ENCODE results near the gene CAPNS1.
"Not testable (repeated sequence)": the region's sequence is repeated elsewhere in the genome, so short reads cannot be mapped to it uniquely, and the experiment has no call there.

The CAPNS1 gene

DNA sequence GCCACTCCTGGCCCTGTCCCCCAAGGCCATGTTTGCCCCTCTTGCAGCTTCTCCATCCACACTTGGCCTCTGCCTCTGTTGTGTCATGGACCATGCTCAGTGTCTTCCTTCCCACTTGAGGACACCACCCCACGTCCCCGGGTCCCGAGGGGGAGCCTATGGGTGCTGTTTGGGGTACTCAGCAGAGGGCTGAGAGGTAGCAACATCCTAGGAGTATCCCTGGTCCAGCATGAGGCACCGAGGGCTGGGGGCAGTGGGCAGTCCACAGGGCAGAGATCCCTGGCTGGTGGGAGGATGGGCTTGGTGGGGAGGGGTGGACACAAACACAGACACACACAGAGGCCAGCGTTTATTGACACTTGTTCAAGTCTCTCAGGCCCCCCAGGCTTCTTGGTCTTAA, 10.7 kb downstream of the CAPNS1 start:
- in situ Hi-C loops (cut with MboI; ENCODE audit: low sequenced_read_pairs): no loop called here
- H3K36me3 ChIP-seq (replicated peaks): peaks cover 35% of the 10 kb centered on the region
- no peaks in the 10 kb centered on the region for H3K9me3 ChIP-seq
- no peak for DNase-seq (ENCODE audit: low spot score in 2 of 2)
- no peaks in the 10 kb centered on the region for H3K4me1 ChIP-seq
- no peak overlapping the region for H3K4me3 ChIP-seq
- H3K27me3 ChIP-seq (ENCODE audit: low read depth): no peaks in the 10 kb centered on the region

DNA sequence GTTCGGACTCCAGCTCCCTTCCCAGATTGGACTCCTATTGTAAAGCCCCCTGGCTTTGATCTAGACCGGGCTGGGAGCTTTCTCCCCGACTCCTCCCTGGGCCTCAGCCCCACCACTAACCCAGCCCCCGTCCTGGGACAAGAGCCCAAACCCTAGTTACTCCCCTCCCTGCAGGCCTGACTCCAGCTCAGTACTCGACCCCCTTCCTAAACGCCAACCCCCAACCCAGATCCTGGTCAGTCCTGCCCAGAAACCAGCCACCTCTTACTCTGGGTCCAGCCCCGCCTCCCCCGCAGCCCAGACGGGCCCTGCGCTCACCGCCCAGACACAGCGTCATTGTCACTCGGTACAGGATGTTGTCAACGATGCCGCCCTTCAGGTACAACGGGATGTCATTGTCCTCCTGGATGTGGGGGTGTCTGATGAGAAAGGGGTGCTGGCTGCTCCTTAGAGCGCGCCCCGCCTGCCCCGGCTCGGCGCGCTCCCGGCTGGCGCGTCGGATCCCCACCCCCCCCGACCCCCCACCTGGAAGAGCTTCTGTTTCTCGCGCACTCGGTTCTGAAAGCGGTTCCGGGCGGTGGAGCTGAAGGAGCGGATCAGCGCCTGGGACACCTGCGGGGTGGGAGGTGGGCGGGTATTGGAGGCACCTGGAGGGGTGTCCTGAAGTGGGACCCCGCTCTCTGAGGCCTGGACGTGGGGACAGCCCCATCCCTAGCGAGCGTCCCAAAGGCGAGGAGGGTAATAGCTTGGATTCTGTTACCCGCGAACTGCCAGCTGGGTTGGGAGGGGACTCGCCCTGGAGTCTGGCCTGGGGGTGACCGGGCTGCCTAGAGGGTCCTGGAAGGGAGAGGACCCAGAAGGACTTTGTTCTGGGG, 11.5 kb downstream of the CAPNS1 start:
- in situ Hi-C loops (cut with MboI; ENCODE audit: low sequenced_read_pairs): no loop called here
- no peak for DNase-seq (ENCODE audit: low spot score in 2 of 2)
- H3K4me3 ChIP-seq: no peak overlapping the region
- no peaks in the 10 kb centered on the region for H3K4me1 ChIP-seq
- no peaks in the 10 kb centered on the region for H3K27me3 ChIP-seq (ENCODE audit: low read depth)
- no peaks in the 10 kb centered on the region for H3K9me3 ChIP-seq
- H3K36me3 ChIP-seq (replicated peaks): peaks cover 27% of the 10 kb centered on the region

GRCh38 chr19:36152019-36152351, 12.1 kb downstream of the CAPNS1 start:
- H3K4me1 ChIP-seq: no peaks in the 10 kb centered on the region
- in situ Hi-C loops (cut with MboI; ENCODE audit: low sequenced_read_pairs): no loop called here
- H3K27me3 ChIP-seq (ENCODE audit: low read depth): no peaks in the 10 kb centered on the region
- peaks cover 21% of the 10 kb centered on the region for H3K36me3 ChIP-seq (replicated peaks)
- H3K4me3 ChIP-seq: no peak overlapping the region
- no peaks in the 10 kb centered on the region for H3K9me3 ChIP-seq
- DNase-seq (ENCODE audit: low spot score in 2 of 2): no peak

- H3K9me3 ChIP-seq: no peaks in the 10 kb centered on the region
- peaks cover 16% of the 10 kb centered on the region for H3K36me3 ChIP-seq (replicated peaks)
- no peak within 1 kb of the TSS for H3K4me3 ChIP-seq
- DNase-seq (ENCODE audit: low spot score in 2 of 2): no peak
- H3K27me3 ChIP-seq (ENCODE audit: low read depth): no peaks in the 10 kb centered on the region
- no peaks in the 10 kb centered on the region for H3K4me1 ChIP-seq
- in situ Hi-C loops (cut with MboI; ENCODE audit: low sequenced_read_pairs): no loop called here
Observed at GRCh38 chr19:36152352-36153091, 12.7 kb downstream of the CAPNS1 start, which contains the start of gene COX7A1. COX7A1 (minus strand) TSS chr19:36152447; CDS start chr19:36152407, 40 bp downstream.

DNA sequence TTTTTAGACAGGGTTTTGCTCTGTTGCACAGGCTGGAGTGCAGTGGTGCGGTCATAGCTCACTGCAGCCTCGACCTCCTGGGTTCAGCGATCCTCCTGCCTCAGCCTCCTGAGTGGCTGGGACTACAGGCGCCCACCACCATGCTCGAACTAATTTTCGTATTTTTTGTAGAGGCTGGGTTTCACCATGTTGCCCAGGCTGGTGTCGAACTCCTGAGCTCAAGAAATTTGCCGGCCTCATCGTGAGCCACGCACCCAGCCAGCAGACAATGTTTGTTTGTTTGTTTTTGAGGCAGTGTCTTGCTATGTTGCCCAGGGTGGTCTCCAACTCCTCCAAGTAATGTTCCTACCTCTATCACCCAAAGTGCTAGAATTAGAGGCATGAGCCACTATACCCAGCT, 13.3 kb downstream of the CAPNS1 start:
- H3K4me3 ChIP-seq: no peak overlapping the region
- in situ Hi-C loops (cut with MboI; ENCODE audit: low sequenced_read_pairs): no loop called here

DNA sequence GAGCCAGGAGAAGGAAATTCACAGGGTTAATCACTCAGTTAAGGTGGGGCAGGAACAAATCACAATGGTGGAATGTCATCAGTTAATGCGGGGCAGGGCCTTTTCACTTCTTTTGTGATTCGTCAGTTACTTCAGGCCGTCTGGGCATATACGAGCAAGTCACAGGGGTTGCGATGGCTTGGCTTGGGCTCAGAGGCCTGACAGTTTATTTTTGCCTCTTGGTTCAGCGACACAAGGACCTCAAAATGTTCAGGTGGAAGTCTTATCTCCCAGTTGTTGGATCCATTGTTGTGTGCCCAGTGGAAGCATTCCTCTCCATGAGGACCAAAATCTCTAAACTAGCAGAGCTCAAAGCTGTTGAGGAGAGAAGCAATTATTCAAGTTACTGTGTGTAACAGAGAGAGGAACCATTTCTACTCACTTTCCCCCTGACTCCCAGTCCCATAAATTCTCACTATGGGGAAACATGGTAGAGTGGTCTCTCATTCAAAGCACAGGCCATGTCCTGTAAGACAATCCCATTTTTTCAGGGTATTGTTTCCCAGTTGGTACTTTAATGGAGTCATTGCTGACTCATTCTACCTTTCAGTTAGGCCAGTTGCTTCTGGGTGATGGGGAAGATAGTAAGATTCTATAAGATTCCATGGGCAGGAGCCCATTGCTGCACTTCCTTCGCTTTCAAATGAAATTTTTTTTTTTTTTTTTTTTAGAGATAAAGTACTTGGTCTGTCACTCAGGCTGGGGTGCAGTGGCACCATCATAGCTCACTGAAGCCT, 21.1 kb downstream of the CAPNS1 start:
- DNase-seq (ENCODE audit: low spot score in 2 of 2): no peak
- no peaks in the 10 kb centered on the region for H3K36me3 ChIP-seq (replicated peaks)
- no peaks in the 10 kb centered on the region for H3K9me3 ChIP-seq
- no peaks in the 10 kb centered on the region for H3K4me1 ChIP-seq
- H3K27me3 ChIP-seq (ENCODE audit: low read depth): no peaks in the 10 kb centered on the region
- in situ Hi-C loops (cut with MboI; ENCODE audit: low sequenced_read_pairs): no loop called here
- no peak overlapping the region for H3K4me3 ChIP-seq

More for the DNA sequence above, 13.3 kb downstream of the CAPNS1 start:
- Histone ChIP-seq H3K4me1 (no peaks in the 10 kb centered on the region), H3K9me3 (no peaks in the 10 kb centered on the region), H3K27me3 (ENCODE audit: low read depth) (no peaks in the 10 kb centered on the region), H3K36me3 (replicated peaks) (peaks cover 16% of the 10 kb centered on the region)
- DNase-seq (ENCODE audit: low spot score in 2 of 2): no peak

- Histone ChIP-seq H3K4me3 (no peak overlapping the region), H3K4me1 (peaks cover under 1% of the 10 kb centered on the region; the same call in 1 of the 2 replicates), H3K36me3 (replicated peaks) (no peaks in the 10 kb centered on the region), H3K9me3 (no peaks in the 10 kb centered on the region), H3K27me3 (ENCODE audit: low read depth) (no peaks in the 10 kb centered on the region)
- in situ Hi-C loops (cut with MboI; ENCODE audit: low sequenced_read_pairs): no loop called here
- no peak for DNase-seq (ENCODE audit: low spot score in 2 of 2)
Observed at GRCh38 chr19:36163813-36164212, 23.9 kb downstream of the CAPNS1 start.

GRCh38 chr19:36169084-36169760, 29.4 kb downstream of the CAPNS1 start:
- in situ Hi-C loops (cut with MboI; ENCODE audit: low sequenced_read_pairs): no loop called here
- H3K36me3 ChIP-seq (replicated peaks): no peaks in the 10 kb centered on the region
- H3K9me3 ChIP-seq: no peaks in the 10 kb centered on the region
- peak; percentile 73 to 80 for DNase-seq (ENCODE audit: low spot score in 2 of 2)
- peaks cover 9% of the 10 kb centered on the region for H3K4me1 ChIP-seq
- H3K4me3 ChIP-seq: no peak overlapping the region
- no peaks in the 10 kb centered on the region for H3K27me3 ChIP-seq (ENCODE audit: low read depth)

- Histone ChIP-seq H3K4me3 (no peak overlapping the region), H3K4me1 (peaks cover 9% of the 10 kb centered on the region), H3K9me3 (0 out of 2 replicates have a peak, but pooled peaks cover 4% of the 10 kb centered on the region), H3K27me3 (ENCODE audit: low read depth) (no peaks in the 10 kb centered on the region), H3K36me3 (replicated peaks) (no peaks in the 10 kb centered on the region)
- no peak for DNase-seq (ENCODE audit: low spot score in 2 of 2)
- in situ Hi-C loops (cut with MboI; ENCODE audit: low sequenced_read_pairs): loop anchor here (5.0 kb wide), 1 partner anchor 46 kb away; no protein-coding TSS in a partner anchor
Observed at GRCh38 chr19:36172852-36173251, 33.0 kb downstream of the CAPNS1 start.

GRCh38 chr19:36173846-36174245, 34.0 kb downstream of the CAPNS1 start:
- H3K9me3 ChIP-seq; H3K27me3 ChIP-seq (ENCODE audit: low read depth); DNase-seq (ENCODE audit: low spot score in 2 of 2); H3K36me3 ChIP-seq (replicated peaks); H3K4me3 ChIP-seq: not testable (repeated sequence)
- H3K4me1 ChIP-seq: peaks cover 11% of the 10 kb centered on the region
- in situ Hi-C loops (cut with MboI; ENCODE audit: low sequenced_read_pairs): loop anchor here (5.0 kb wide), 1 partner anchor 47 kb away; no protein-coding TSS in a partner anchor

DNA sequence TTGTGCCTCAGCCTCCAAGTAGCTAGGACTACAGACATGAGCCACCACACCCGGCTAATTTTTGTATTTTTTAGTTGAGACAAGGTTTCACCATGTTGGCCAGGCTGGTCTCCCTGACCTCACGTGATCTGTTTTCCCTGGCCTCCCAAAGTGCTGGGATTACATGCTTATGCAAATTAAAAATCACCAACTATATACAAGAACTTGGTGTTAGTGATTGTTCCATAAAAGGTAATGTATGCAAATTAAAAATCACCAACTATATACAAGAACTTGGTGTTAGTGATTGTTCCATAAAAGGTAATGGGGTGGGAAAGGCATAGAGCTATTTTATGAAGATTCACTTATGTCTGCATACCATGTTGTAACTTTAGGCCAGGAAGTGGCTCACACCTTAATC, 39.2 kb downstream of the CAPNS1 start:
- DNase-seq (ENCODE audit: low spot score in 2 of 2); H3K36me3 ChIP-seq (replicated peaks); H3K9me3 ChIP-seq; H3K4me3 ChIP-seq; in situ Hi-C loops (cut with MboI; ENCODE audit: low sequenced_read_pairs); H3K27me3 ChIP-seq (ENCODE audit: low read depth); H3K4me1 ChIP-seq: not testable (repeated sequence)

DNA sequence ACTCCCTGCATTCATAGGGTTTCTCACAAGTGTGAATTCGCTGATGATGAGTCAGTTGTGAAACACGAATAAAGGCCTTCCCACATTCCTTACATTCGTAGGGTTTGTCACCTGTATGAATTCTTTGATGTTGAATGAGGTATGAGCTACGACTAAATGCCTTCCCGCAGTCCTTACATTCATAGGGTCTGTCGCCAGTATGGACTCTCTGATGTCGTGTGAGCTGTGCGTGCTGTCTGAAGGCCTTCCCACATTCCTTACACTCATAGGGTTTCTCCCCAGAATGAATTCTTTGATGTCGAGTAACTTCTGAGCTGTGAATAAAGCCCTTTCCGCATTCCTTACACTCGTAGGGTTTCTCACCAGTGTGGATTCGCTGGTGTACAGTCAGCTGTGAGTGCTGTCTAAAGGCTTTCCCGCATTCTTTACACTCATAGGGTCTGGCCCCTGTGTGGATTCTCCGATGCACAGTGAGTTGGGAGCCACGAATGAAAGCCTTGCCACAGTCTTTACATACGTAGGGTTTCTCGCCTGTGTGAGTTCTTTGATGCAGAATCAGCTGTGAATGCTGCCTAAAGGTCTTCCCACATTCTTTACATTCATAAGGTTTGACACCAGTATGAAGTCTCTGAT, 42.9 kb downstream of the CAPNS1 start:
- in situ Hi-C loops (cut with MboI; ENCODE audit: low sequenced_read_pairs): no loop called here
- no peak overlapping the region for H3K4me3 ChIP-seq
- peaks cover 6% of the 10 kb centered on the region; the same call in 1 of the 2 replicates for H3K4me1 ChIP-seq
- peaks cover 4% of the 10 kb centered on the region; the same call in 1 of the 2 replicates for H3K36me3 ChIP-seq (replicated peaks)
- no peaks in the 10 kb centered on the region for H3K27me3 ChIP-seq (ENCODE audit: low read depth)
- H3K9me3 ChIP-seq: no peaks in the 10 kb centered on the region; the same call in 1 of the 2 replicates
- no peak for DNase-seq (ENCODE audit: low spot score in 2 of 2)

DNA sequence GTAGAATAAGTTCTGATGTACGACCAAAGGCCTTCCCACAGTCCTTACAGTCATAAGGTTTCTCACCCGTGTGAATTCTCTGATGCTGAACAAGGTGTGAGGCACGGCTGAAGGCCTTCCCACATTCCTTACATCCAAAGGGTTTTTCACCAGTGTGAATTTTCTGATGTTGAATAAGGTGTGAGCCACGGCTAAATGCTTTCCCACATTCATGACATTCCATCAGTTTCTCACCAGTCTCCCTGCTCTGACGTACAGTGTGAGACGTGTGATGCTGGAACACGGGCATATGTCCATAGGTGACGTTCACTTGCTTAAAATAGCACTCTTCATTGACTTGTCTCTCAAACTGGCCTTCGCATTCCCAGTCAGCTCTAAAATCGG, 43.4 kb downstream of the CAPNS1 start:
- no peak for DNase-seq (ENCODE audit: low spot score in 2 of 2)
- Histone ChIP-seq H3K4me3 (no peak overlapping the region), H3K4me1 (peaks cover 6% of the 10 kb centered on the region; the same call in 1 of the 2 replicates), H3K27me3 (ENCODE audit: low read depth) (no peaks in the 10 kb centered on the region), H3K9me3 (no peaks in the 10 kb centered on the region; the same call in 1 of the 2 replicates), H3K36me3 (replicated peaks) (peaks cover 4% of the 10 kb centered on the region; the same call in 1 of the 2 replicates)
- in situ Hi-C loops (cut with MboI; ENCODE audit: low sequenced_read_pairs): no loop called here
